ENCODE data around the gene AMY1B.
"Not testable (repeated sequence)": the region's sequence is repeated elsewhere in the genome, so short reads cannot be mapped to it uniquely, and the experiment has no call there.

DNA sequence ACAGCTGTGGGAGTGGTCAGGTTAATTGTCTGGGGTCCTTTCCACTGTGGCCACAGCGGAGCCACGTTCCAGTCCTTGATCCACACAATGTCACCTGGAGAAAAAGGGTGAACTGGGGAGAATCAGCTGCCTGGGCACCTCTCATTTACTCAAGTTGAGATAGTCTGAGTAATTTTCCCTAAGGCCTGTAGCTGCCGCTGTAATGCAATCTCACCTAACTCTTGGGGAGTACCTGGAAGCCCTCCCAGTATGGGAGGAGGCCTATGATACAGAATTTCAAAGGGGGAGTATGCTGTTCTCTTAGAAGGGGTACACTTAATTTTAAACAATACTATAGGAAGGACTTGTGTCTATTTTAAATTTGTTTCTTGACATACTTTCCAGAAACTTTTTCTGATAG is 45.7 kb downstream of the AMY1B start:
- TF ChIP-seq, protein P1, sequence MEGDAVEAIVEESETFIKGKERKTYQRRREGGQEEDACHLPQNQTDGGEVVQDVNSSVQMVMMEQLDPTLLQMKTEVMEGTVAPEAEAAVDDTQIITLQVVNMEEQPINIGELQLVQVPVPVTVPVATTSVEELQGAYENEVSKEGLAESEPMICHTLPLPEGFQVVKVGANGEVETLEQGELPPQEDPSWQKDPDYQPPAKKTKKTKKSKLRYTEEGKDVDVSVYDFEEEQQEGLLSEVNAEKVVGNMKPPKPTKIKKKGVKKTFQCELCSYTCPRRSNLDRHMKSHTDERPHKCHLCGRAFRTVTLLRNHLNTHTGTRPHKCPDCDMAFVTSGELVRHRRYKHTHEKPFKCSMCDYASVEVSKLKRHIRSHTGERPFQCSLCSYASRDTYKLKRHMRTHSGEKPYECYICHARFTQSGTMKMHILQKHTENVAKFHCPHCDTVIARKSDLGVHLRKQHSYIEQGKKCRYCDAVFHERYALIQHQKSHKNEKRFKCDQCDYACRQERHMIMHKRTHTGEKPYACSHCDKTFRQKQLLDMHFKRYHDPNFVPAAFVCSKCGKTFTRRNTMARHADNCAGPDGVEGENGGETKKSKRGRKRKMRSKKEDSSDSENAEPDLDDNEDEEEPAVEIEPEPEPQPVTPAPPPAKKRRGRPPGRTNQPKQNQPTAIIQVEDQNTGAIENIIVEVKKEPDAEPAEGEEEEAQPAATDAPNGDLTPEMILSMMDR (optimal IDR thresholded peaks at IDR 0.05 in 1 of 3, IDR thresholded peaks at IDR 0.05 in 1 of 3, conservative IDR thresholded peaks at IDR 0.05 in 1 of 3; ENCODE audit: extremely low read depth in 1 of 3, insufficient read depth in 2 of 3, low read length in 3 of 3): not testable (repeated sequence)
- TF ChIP-seq EZH2 (IDR thresholded peaks at IDR 0.05; ENCODE audit: low read length): not testable (repeated sequence)
